Measurements from ENCODE around the gene DPP6. TPM values are rescaled to one million over a fixed set of nuclear protein-coding genes. Genes with fewer than 3 reads are reported as not detected.

Gene DPP6
- total RNA-seq, 1 experiment from 2014 or later: not detected

DNA sequence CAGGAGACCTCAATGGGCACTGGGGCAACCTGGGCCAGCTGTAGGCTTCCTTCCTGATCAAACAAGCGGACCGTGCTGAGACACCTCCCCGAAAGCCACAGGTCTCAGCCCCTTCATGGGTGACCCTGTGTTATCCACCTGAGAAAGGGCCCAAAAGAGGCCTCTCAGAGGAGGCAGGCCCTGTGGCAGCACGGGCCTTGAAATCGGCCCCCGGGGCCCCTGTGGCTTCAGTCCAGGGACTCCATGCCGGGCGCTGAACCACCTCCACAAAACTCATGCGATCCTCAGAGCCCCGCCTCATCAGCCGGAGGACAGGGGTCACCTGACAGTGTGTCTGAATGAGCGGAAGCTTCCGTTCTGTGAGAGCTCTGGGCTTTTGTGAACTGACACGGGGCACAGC is 643.6 kb downstream of the DPP6 start:
- H3K9me2 ChIP-seq (replicated peaks; ENCODE audit: low read length): no peaks in the 10 kb centered on the region
- no peak overlapping the region for H2AFZ ChIP-seq (ENCODE audit: low read length)
- no peak overlapping the region for H3K4me2 ChIP-seq (ENCODE audit: low read length)
- ChIA-PET POLR2A (ENCODE audit: unreplicated experiment) (no interaction called here), CTCF (no interaction called here)
- H3K4me1 ChIP-seq (ENCODE audit: insufficient read depth, low read length): no peaks in the 10 kb centered on the region
- no TSS peak for BruUV-seq (replicated peaks)
- no peak for ATAC-seq
- no peak overlapping the region for H3K27ac ChIP-seq (ENCODE audit: low read length)
- H3K36me3 ChIP-seq (ENCODE audit: low read depth, low read length): no peaks in the 10 kb centered on the region
- TF ChIP-seq EZH2phosphoT487 (IDR thresholded peaks at IDR 0.05; ENCODE audit: borderline replicate concordance, low read length): no peak
- TF ChIP-seq EZH2 (IDR thresholded peaks at IDR 0.05; ENCODE audit: low read length, unreplicated experiment): no peak
- TF ChIP-seq, protein P1, sequence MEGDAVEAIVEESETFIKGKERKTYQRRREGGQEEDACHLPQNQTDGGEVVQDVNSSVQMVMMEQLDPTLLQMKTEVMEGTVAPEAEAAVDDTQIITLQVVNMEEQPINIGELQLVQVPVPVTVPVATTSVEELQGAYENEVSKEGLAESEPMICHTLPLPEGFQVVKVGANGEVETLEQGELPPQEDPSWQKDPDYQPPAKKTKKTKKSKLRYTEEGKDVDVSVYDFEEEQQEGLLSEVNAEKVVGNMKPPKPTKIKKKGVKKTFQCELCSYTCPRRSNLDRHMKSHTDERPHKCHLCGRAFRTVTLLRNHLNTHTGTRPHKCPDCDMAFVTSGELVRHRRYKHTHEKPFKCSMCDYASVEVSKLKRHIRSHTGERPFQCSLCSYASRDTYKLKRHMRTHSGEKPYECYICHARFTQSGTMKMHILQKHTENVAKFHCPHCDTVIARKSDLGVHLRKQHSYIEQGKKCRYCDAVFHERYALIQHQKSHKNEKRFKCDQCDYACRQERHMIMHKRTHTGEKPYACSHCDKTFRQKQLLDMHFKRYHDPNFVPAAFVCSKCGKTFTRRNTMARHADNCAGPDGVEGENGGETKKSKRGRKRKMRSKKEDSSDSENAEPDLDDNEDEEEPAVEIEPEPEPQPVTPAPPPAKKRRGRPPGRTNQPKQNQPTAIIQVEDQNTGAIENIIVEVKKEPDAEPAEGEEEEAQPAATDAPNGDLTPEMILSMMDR (conservative IDR thresholded peaks at IDR 0.05; ENCODE audit: low read depth, low read length): no peak
- H3F3A ChIP-seq (ENCODE audit: low read length, unreplicated experiment): no peaks in the 10 kb centered on the region
- H3K4me3 ChIP-seq (ENCODE audit: low read length): no peak overlapping the region
- no peak overlapping the region for H3K9ac ChIP-seq (ENCODE audit: low read length)
- no peaks in the 10 kb centered on the region; the same call in 1 of the 2 replicates for H3K27me3 ChIP-seq (ENCODE audit: low read length)
- H4K20me1 ChIP-seq (ENCODE audit: low read length): no peaks in the 10 kb centered on the region
- H3K79me2 ChIP-seq (ENCODE audit: low read length): no peaks in the 10 kb centered on the region
- no peaks in the 10 kb centered on the region for H3K9me3 ChIP-seq (ENCODE audit: low read length)
- no peak for DNase-seq
- intact Hi-C loops (cut with micrococcal nuclease): no loop called here

DNA sequence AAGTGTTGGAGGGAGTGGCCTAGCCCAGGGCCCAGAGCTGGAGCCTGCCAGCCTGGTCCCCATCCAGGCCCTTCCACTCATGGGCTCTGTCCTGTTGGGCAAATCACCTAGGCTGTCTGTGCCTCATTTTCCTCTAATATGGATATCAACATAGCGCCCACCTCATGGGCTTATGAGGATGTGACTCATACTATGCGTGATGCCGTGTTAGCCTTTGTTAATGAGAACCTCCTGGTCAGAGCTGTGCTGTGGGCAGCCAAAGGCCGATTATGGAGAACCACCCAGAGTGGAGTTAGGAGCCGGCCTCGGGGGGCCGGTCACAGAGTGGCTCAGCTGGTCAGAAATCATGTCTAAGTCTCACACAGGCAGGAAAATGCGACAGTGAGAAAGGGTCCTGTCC is 644.4 kb downstream of the DPP6 start:
- ChIA-PET CTCF (no interaction called here), POLR2A (ENCODE audit: unreplicated experiment) (no interaction called here)
- H3K27ac ChIP-seq (ENCODE audit: low read length): no peak overlapping the region
- H3K4me1 ChIP-seq (ENCODE audit: insufficient read depth, low read length): no peaks in the 10 kb centered on the region
- H3K4me2 ChIP-seq (ENCODE audit: low read length): no peak overlapping the region
- ATAC-seq (no peak), DNase-seq (no peak)
- H3K27me3 ChIP-seq (ENCODE audit: low read length): no peaks in the 10 kb centered on the region
- no peak overlapping the region for H3K4me3 ChIP-seq (ENCODE audit: low read length)
- intact Hi-C loops (cut with micrococcal nuclease): no loop called here
- TF ChIP-seq, protein P1 (conservative IDR thresholded peaks at IDR 0.05; ENCODE audit: low read depth, low read length): no peak
- no peak overlapping the region for H3K9ac ChIP-seq (ENCODE audit: low read length)
- H3K9me2 ChIP-seq (replicated peaks; ENCODE audit: low read length): no peaks in the 10 kb centered on the region
- no peaks in the 10 kb centered on the region for H3K36me3 ChIP-seq (ENCODE audit: low read depth, low read length)
- H2AFZ ChIP-seq (ENCODE audit: low read length): no peak overlapping the region
- H3F3A ChIP-seq (ENCODE audit: low read length, unreplicated experiment): no peaks in the 10 kb centered on the region
- BruUV-seq (replicated peaks): no TSS peak
- no peaks in the 10 kb centered on the region for H3K79me2 ChIP-seq (ENCODE audit: low read length)
- no peaks in the 10 kb centered on the region for H4K20me1 ChIP-seq (ENCODE audit: low read length)
- no peaks in the 10 kb centered on the region for H3K9me3 ChIP-seq (ENCODE audit: low read length)

DNA sequence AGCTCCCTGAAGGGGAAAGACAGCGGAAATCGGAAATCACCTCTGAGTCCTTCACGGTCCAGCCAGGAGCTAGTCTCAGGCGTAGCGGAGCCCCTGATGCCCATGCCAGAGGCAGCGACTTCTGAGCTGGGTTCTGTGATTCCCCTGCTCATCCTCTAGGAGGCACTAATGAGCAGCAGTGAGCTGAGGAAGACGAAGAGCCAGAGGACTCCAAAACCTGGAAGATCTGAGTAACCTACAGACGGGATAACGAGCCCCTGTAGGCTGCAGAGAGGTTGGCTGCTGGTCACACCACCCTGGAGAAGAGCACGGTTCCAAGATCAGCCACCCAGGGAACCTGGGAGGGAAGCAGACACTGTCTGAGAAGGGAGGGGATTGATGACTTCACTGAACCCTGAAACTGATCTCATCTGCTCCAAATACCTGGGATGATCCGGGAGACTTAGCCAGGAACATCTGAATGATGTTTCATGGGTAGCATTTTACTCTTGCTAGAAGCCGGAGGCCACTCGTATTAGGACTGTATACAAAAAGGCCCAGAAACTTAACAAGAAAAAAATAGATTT is 646.6 kb downstream of the DPP6 start:
- no peak overlapping the region for H2AFZ ChIP-seq (ENCODE audit: low read length)
- ATAC-seq: no peak
- BruUV-seq (replicated peaks): no TSS peak
- H3K79me2 ChIP-seq (ENCODE audit: low read length): no peaks in the 10 kb centered on the region
- no peak overlapping the region for H3K27ac ChIP-seq (ENCODE audit: low read length)
- no peaks in the 10 kb centered on the region for H3K27me3 ChIP-seq (ENCODE audit: low read length)
- no peak overlapping the region for H3K4me2 ChIP-seq (ENCODE audit: low read length)
- POLR2A ChIA-PET (ENCODE audit: unreplicated experiment): no interaction called here
- H3K9me3 ChIP-seq (ENCODE audit: low read length): no peaks in the 10 kb centered on the region
- no peaks in the 10 kb centered on the region for H3F3A ChIP-seq (ENCODE audit: low read length, unreplicated experiment)
- H3K4me3 ChIP-seq (ENCODE audit: low read length): no peak overlapping the region
- no peaks in the 10 kb centered on the region for H3K4me1 ChIP-seq (ENCODE audit: insufficient read depth, low read length)
- no peaks in the 10 kb centered on the region for H3K9me2 ChIP-seq (replicated peaks; ENCODE audit: low read length)
- no peak overlapping the region for H3K9ac ChIP-seq (ENCODE audit: low read length)
- H3K36me3 ChIP-seq (ENCODE audit: low read depth, low read length): no peaks in the 10 kb centered on the region
- DNase-seq: no peak
- CTCF ChIA-PET: no interaction called here
- H4K20me1 ChIP-seq (ENCODE audit: low read length): no peaks in the 10 kb centered on the region
- TF ChIP-seq, protein P1 (conservative IDR thresholded peaks at IDR 0.05; ENCODE audit: low read depth, low read length): peak; percentile 35; the same call in 1 of the 2 replicates
- TF ChIP-seq EZH2phosphoT487 (IDR thresholded peaks at IDR 0.05; ENCODE audit: borderline replicate concordance, low read length) (no peak), EZH2 (IDR thresholded peaks at IDR 0.05; ENCODE audit: low read length, unreplicated experiment) (no peak)
- intact Hi-C loops (cut with micrococcal nuclease): no loop called here
